ENCODE results near the gene MSANTD1.

GRCh38 chr4:3221996-3222395 lies 27.0 kb upstream of the MSANTD1 start:
- TF ChIP-seq CTCF (IDR thresholded peaks at IDR 0.05; ENCODE audit: low read depth, low read length) (no peak), EZH2phosphoT487 (IDR thresholded peaks at IDR 0.05; ENCODE audit: low read depth) (no peak)
